GM20000 (cell line): ENCODE results near the gene ZBTB7A.

Experiments used
- DNase-seq: peaks from one replicate; pipeline ENCODE4 v3.0.0; 2012; ENCODE audit warnings: low spot score
- TF ChIP-seq, protein P1 (sequence below): IDR thresholded peaks from 2 replicates; pipeline ENCODE4 v1.5.1; 2012; ENCODE audit warnings: mild to moderate bottlenecking, control low read depth; ENCODE audit errors: extremely low read depth, missing control alignments

The ZBTB7A gene

DNA sequence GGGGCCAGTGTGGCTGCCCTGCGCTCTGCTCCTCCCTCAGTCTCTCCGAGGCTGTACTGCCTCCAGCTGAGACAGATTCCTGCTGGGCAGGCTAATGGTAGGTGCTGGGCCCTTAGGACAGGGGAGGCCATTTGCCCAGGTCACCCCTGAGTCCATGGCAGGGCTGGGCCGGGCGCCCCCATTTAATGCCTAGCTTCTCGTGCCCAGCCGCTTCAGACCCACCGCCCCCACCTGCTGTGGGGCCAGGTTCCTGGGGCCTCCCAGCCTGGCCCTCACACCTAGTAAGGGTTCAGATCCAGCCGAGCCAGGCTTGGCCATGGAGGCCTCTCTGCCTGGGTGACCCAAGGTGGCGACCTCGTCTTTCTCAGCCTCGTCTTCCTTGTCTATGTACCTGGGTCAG, 41.4 kb downstream of the ZBTB7A start:
- TF ChIP-seq, protein P1, sequence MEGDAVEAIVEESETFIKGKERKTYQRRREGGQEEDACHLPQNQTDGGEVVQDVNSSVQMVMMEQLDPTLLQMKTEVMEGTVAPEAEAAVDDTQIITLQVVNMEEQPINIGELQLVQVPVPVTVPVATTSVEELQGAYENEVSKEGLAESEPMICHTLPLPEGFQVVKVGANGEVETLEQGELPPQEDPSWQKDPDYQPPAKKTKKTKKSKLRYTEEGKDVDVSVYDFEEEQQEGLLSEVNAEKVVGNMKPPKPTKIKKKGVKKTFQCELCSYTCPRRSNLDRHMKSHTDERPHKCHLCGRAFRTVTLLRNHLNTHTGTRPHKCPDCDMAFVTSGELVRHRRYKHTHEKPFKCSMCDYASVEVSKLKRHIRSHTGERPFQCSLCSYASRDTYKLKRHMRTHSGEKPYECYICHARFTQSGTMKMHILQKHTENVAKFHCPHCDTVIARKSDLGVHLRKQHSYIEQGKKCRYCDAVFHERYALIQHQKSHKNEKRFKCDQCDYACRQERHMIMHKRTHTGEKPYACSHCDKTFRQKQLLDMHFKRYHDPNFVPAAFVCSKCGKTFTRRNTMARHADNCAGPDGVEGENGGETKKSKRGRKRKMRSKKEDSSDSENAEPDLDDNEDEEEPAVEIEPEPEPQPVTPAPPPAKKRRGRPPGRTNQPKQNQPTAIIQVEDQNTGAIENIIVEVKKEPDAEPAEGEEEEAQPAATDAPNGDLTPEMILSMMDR = no peak
- DNase-seq = no peak

DNA sequence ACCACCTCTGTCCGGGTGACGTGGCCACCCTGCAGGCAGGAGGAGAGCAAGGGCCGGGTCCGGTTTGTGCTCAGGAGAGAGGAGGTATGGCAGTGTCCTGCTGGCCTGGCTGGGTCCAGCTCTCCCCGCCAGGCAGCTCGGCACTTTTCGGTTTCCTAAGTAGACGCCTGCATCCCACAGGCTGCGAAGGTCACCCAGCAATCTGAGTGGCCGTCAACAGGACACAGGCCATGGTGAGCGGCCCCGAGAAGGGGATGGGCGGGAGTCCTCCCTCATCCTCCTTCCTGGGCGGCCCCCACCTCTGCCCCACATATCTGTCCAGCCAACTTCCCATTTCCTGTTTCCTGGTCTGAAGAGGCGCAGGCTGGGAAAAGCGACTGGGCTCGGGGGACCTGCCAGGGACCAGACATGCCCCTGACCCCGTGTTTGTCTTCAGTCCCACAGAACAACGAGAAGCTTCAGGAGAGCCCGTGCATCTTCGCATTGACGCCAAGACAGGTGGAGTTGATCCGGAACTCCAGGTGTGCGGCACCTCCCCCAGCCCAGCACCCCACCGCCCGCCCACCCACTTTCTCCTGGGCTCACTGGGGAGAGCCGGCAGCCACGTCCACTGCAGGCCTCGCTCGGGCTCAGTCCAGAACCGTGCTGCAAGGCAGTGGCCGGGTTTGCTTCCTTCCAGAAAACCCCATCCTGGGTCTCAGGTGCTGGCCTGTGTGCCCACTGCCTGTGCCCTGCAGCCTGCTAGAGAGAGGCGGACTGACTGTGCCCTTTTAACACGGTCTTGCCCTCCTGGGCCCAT, 42.9 kb downstream of the ZBTB7A start:
- TF ChIP-seq, protein P1 = no peak
- no peak for DNase-seq

DNA sequence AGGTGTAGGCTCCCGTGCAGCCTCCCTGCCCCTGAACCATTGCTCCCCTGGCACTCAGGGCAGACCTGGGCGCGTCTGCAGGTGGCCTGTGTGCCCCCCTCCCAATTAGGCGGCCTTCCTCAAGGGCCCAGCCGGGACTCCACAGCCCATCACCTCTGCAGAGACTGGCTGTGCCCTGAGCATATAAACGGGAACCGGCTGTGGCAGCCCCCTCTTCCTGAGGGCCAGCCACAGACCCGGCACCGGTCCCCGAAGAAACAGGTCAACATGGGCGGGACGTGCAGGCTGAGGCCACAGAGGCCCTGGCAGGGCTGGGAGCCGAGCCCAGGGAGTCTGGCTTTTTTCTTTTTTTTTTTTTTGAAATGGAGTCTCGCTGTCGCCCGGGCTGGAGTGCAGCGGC, 47.1 kb downstream of the ZBTB7A start:
- TF ChIP-seq, protein P1 = no peak

GRCh38 chr19:4018775-4019504, 47.8 kb downstream of the ZBTB7A start:
- TF ChIP-seq, protein P1 = no peak
- no peak for DNase-seq

More for the DNA sequence above, 47.1 kb downstream of the ZBTB7A start:
- no peak for DNase-seq

GRCh38 chr19:4018140-4018613, 48.5 kb downstream of the ZBTB7A start:
- no peak for DNase-seq
- TF ChIP-seq, protein P1 = no peak

DNA sequence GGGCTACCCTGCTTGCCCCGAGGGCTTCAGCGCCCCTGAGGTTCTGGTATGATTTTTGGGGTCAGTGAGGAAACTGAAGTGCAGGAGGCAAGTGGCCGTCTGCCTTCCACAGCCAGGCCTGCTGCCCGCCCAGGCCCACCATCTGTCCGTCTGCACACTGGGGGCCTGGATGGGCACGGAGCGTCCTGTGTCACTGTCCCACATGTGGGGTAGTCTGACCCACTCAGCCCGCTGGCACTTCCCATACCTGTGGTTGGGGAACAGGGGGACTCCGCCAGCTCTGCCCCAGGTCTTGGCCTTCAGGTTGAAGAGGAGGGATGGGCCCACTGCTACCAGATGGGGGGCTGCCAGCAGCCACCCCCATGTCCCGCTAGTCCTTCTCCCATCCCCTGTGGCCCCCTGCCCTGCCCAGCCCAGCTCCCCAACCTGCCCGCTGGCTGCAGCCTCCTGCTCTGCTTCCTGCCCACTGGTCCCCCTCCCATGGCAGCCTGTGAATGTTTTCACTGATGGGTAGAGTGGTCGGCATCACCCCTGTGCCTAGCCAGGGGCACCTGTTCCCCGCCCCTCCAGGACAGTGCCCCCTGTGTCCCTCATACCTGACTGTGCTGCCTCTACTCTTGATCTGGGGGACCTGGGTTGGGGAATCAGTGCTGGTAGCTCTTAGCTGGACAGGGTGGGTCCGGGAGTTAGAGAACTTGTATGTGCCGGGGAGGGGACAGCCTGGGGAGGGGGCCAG, 49.6 kb downstream of the ZBTB7A start:
- DNase-seq = no peak
- TF ChIP-seq, protein P1 = no peak

DNA sequence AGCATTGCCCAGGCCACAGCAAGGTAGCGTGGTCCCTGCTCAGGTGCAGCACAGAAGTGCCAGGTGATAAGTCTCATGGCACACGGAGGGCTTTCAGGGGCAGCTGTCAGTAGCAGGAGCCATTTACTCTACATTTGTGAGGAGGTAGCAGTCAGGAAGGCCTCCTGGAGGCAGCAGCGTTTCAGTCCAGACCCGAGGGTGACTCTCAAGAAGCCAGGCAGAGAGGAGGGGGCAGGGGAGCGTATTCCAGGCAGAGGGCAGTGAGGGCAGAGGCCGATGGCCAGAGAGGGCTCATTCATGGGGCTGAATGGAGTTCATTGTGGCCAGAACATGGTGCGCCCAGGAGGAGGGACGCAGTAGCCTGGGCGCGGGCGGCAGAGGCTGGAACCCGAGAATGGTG, 50.2 kb downstream of the ZBTB7A start:
- DNase-seq = no peak
- TF ChIP-seq, protein P1 = no peak
